NCI-H345 treated with DMSO at 0.1 percent for 48 hours (cell line): ENCODE measurements around the gene PPP2R5E.
A peak's percentile ranks its signal among the peaks of the same experiment; 100 is the strongest.

ENCODE experiments used
- DNase-seq: peaks from one replicate; lab custom pipeline; 2025; ENCODE audit not compliant: unreplicated experiment; lab: John Stamatoyannopoulos, UW

The PPP2R5E gene

DNA sequence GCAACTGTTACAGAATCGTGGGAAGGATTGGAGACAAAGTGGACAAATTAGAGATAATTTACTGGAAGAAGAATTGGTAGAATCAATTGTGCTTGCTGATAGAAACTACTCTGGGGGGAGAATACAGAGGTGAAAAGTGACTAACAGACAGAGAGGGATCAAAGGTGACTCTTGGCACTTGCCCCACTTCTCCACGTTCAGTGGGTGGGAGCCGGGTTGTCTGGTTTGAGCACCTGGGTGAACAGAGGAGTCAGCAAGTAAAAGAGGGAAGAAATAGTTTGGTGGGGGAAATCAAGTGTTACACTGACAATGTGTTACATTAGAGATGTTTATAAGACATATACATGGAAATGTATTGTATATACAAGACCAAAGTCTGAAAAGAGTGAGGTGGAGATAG, 69.1 kb downstream of the PPP2R5E start:
- no peak for DNase-seq

DNA sequence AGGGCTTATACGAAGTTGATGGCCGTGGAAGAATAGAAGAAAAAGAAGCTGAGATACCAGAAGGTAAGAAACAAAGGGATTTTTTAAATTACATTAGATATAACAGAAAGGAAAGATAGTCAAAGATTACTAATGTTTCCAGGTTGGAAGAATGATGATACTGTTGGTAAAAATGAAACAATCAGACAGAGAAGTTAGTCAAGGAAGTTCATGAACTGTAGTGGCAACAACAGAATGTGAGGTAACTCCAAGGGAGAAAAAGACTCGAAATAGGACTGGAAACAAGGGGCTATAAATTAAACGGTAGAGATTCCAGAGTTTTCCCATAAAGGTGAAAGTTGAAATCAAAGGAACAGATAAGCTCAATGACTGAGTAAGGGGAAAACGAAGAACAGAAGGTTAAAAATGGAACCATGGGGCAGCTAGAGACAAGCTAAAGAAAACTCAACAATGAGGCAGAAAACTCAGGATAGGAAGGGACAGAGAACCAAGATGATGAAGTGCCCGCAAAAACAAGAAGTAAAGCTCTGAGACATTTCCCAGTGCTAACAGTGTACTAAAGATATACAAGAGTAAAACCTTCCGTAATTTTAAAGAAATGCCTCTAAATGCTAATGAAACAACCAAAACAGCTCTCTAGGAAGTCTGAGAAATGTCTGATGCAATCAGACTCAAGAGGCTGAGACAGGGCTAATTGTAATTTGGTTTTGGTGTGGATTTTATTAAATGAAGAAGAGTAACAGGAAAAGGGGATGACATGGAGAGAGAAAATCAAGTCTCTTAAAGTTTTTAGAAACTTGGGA, 70.0 kb downstream of the PPP2R5E start:
- DNase-seq, result no peak

DNA sequence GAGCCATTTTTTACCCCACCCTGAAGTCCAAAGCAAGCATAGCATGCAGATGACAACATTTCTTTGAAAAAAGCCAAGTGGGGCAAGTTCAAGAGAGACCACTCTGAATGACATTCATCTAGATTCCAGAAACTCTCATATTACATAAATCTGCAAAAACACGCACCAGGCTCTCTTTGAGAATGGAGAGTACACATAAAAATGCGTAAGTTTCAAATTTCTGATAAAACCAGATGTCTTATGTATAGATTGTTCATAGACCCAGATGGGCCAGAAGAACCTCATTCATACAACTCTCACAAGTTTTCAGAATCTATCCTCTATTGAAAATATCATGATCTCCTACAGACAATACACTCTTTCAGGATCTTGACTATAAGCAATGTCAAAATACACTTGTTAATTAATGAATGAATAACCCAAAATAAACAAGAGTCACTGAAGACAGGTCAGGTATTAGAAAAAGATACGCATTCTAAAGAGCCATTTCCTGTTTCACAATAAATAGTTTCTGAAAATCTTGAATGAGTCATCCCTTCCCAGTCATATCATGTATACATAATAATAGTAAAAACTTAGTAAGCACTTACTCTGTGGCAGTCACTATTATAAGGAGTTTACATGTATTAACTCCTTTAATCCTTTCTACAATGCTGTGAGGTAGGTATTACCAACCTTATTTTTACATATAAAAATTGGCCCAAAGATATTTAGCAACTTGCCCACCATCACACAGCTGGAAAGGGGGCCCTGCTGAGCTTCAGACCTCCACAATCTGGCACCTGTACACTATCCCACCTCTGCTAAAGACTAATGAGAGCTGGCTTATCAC, 72.0 kb downstream of the PPP2R5E start:
- no peak for DNase-seq

DNA sequence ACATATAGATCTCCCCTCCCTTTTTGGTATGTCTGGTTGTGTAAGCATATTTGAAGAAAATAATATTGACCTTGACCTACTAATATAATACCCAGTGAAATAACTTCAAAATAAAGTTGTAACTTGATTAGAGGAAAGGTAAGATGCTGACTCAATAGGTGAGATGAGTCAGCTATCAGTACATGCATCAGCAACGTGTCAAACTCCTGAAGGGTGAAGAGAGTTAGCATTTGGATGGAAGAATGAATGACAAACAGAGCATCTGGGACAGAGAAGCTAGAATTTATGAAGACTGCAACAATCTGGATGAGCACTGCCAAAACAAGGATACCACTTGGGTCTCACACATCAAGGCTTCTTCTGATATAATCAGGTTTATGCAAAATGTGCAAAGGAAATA, 74.9 kb downstream of the PPP2R5E start:
- DNase-seq, result no peak

GRCh38 chr14:63467440-63468072, 75.6 kb downstream of the PPP2R5E start:
- no peak for DNase-seq

GRCh38 chr14:63465347-63465746, 77.8 kb downstream of the PPP2R5E start:
- no peak for DNase-seq

- no peak for DNase-seq
Observed at GRCh38 chr14:63460680-63461369, 82.4 kb downstream of the PPP2R5E start.

DNA sequence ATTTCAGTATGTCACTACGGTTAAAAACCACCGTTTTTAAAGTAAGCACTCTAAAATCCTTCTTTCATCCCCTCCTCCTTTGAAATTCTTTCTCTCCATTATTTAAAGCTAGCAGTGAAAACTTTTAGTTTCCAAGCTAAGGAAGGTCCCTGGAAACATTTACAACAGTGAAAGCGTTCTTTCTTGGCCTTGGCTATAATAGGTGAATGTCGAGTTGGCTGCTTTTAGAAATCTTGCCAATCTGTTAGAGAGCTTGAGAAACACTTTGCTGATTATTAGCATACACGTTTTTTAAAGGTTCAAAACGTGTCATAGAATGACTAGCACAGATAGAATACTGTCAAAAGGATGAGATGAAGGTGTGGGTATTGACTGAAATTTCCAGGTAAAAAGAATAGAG, 83.4 kb downstream of the PPP2R5E start:
- no peak for DNase-seq

- DNase-seq, result no peak
Observed at GRCh38 chr14:63457498-63457897, 85.7 kb downstream of the PPP2R5E start.

GRCh38 chr14:63454863-63455622, 88.1 kb downstream of the PPP2R5E start:
- DNase-seq, result peak; percentile 42

- no peak for DNase-seq
Observed at GRCh38 chr14:63454436-63454835, 88.7 kb downstream of the PPP2R5E start.

DNA sequence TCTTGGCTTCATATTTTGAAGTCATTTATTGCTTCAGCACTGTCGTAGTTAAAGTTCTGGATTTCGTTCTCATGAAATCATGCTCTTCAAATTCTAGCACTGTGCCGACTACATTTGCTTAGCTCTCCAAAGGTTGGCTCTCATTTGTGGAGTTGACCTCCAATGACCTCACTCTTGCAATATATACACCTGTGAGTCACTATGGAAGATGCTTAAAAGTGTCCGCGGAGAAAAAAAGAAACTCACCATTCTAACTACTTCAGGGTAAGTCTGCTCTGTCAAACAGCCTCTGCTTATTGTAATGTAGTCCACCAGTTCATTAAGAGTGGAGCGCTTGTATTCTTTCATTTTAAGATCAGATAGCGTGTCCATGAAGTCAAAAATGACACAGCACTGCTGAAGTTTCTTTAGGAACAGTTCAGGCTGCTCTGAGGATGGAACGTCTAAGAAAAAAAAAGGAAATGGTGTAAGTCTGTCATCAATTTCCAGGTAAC, 89.7 kb downstream of the PPP2R5E start:
- no peak for DNase-seq

DNA sequence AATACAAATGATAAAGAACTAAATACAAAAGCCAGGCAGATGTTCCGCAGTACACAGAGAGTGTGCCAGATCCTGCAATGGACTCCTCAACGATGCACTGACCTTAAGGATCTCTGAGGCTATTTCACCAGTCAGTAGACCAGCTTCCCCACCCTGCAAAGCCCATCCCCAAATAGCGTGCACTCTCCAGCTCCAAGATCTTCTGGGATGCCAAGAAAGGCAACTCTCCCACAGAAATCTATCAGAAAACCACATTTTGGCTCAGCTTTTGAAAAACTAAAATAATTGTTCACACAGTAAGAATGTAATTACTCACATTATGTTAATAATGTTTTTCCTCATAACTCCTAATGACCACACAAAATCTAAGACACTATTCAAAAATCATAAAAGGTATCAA, 90.4 kb downstream of the PPP2R5E start:
- no peak for DNase-seq

DNA sequence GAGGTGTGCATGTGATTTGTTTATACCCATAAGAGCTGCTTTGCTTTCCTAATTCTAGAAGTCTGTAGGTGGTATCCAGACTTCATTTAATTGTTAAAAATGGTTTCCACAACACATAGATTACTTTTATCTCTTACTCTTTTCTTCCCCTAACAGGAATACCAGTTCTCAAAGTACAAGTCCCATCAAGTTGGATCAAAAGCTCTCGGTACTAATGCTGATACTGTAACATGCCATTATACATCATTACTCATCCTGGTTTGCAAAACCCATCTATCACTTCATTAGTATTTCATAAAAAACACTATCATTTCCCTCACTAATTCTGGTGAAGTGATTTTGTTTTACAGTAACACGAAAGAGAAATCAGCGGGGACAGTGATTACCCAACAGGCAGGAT, 94.3 kb downstream of the PPP2R5E start:
- no peak for DNase-seq

DNA sequence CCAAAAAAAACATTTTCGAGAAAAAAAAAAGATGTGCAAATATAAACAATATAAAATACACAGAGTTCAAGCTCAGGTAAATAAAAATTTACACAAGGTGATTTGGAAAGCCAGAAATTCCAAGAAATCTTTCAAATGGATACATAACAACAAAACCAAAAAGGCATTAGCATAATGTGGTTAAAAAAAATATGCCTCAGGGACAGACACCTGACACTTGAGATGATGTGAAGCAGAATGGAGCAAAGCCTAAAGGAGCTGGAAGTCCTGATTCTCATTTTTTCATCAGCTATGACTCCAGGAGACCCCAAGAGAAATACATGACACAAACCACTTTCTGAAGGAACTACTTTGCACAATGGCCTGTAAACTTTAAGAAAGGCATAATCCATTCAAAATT, 98.6 kb downstream of the PPP2R5E start:
- no peak for DNase-seq

DNA sequence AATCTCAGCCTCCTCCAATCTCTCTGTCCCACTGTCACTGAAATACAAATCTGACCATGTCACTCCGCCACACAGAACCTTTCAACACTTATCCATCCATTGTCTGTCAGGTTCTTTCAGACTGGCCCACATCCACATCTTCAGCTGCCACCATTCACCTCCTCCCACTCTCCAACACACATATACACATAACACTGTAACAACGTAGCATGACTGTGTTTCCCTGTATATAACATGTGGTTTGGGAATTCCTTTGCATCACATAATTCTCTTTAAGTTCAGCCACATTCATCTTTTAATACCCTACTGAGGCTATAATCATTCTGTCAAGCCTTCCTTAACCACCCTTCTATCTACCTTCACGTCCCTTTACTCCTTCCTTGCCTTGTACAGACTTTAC, 99.2 kb downstream of the PPP2R5E start:
- no peak for DNase-seq

GRCh38 chr14:63443361-63443760, 99.8 kb downstream of the PPP2R5E start:
- DNase-seq, result no peak

DNA sequence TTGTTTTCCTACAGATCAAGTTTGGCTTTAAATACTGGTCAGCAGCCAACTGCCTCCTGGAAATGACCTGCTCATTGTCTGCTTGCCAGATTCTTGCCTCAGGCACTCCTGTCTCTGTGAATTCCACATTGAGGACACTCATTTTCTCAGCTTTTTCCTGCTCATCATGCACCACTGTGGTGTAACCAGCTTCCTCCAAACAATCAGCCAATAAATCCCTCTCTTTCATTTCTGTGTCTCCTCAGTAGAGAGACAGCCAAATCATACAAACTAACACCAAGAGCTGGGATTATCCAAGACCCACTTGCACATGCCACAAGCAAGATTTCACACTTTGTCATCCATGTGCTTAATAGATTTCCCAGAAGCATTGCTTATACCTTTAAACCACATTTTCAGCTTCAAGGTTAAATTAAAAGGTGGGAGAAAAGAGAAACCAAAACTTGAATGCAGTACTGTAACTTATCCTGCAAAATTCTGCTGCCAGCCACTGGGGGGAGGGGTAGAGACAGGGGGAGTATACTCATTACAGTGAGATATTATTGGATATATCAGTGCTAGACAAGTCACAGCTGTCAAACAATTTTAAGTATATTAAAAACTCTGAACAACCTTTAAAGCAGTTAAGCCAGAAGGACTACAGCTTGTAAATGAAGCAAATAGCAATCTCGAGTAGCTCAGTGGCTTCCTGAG, 105.0 kb downstream of the PPP2R5E start:
- DNase-seq, result no peak

DNA sequence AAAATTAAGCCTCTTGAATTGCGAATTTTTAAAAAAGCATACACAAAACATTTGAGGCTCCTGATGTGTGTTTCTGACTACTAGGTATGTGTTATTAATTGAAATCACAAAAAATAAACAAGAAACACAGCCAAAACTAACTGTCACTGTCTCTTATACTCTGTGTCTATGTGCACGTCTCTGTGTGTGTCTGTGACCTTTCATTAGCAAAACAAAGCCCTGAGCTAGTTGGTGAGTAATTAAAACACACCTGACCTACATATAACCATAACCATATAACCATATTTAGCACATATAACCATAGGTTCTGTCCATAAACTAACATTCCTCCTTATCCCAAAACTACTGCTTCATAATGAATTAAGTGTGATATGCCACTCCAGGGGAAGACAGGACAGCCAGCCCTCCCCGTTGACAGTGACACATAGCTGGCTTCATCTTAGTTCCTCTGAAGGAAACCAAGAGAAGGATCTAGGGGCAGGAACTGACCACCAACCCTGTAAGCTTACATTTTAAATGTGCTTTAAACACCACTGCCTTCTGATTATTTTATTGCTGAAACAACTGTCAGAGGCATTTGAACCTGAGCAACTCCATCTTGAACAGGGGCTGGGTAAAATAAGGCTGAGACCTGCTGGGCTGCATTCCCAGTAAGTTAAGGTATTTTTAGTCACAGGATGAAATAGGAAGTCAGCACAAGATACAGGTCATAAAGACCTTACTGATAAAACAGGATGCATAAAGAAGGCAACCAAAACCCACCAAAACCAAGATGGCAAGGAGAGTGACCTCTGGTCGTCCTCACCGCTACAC, 106.7 kb downstream of the PPP2R5E start:
- no peak for DNase-seq
